Tibial nerve (tissue), 4 donors: ENCODE measurements around the gene GSG1. TPM values are rescaled to one million over a fixed set of nuclear protein-coding genes. Genes with fewer than 3 reads are reported as not detected.

ENCODE experiments used
- DNase-seq, 2 donors: peaks; one replicate each; pipeline ENCODE4 v3.0.0-alpha.2; 2019; ENCODE audit warnings: low spot score in 2 of 2
- H3K27ac ChIP-seq, 4 donors: fragments of 200-600 bp; sonication (generic) in 3 of 4; one replicate each; pipeline ENCODE4 v1.5.1; 2017 to 2019; ENCODE audit warnings: mild to moderate bottlenecking in 1 of 4
- H3K27me3 ChIP-seq, 2 donors: fragments of 200-600 bp; sonication (generic) in 1 of 2; one replicate each; pipeline versions ENCODE4 v1.5.1 to v1.6.0; 2017 to 2019
- H3K36me3 ChIP-seq, 3 donors: fragments of 200-600 bp; sonication (generic); one replicate each; pipeline ENCODE4 v1.5.1; 2018 to 2019
- H3K4me1 ChIP-seq, 4 donors: fragments of 200-600 bp; sonication (generic) in 3 of 4; one replicate each; pipeline ENCODE4 v1.5.1; 2017 to 2019
- H3K4me3 ChIP-seq, 4 donors: fragments of 200-600 bp; sonication (generic) in 3 of 4; one replicate each; pipeline ENCODE4 v1.5.1; 2017 to 2019; ENCODE audit warnings: mild to moderate bottlenecking in 1 of 4, moderate library complexity in 1 of 4
- H3K9me3 ChIP-seq, 4 donors: fragments of 200-600 bp; sonication (generic) in 3 of 4; one replicate each; pipeline ENCODE4 v1.5.1; 2017 to 2019
- EP300 ChIP-seq, 2 donors: sonication (generic); formaldehyde crosslinking; IDR thresholded peaks; one replicate each; pipeline ENCODE4 v1.6.1; 2017; ENCODE audit warnings: antibody characterized with exemption in 2 of 2, mild to moderate bottlenecking in 1 of 2
- POLR2A ChIP-seq, 2 donors: fragments of 450-650 bp; IDR thresholded peaks; one replicate each; pipeline ENCODE4 v1.6.1; 2017; ENCODE audit warnings: antibody characterized with exemption in 2 of 2, mild to moderate bottlenecking in 2 of 2, moderate library complexity in 2 of 2
- WGBS, 2 donors: methylation state at CpG; one replicate each; pipeline ENCODE4 v1.1.5; 2018; 5-methylcytosine and 5-hydroxymethylcytosine counted together
- total RNA-seq, 4 donors: library from RNA; depleted of rRNA; stranded (reverse); fragments of >200 nt; gene quantifications; one replicate each; pipeline ENCODE4 v1.1.0, GENCODE V29; 2016
- TF ChIP-seq, protein P1 (sequence below), 5 experiments: fragments of 200-600 bp in 3 of 5; fragments of 450-650 bp in 2 of 5; sonication (generic) in 3 of 5; IDR thresholded peaks; one replicate each; pipeline ENCODE4 v1.5.1; 2016 to 2019; ENCODE audit warnings: antibody characterized with exemption in 5 of 5, mild to moderate bottlenecking in 3 of 5, moderate library complexity in 2 of 5

Gene GSG1
- total RNA-seq, 4 donors from 2014 or later: not detected

DNA sequence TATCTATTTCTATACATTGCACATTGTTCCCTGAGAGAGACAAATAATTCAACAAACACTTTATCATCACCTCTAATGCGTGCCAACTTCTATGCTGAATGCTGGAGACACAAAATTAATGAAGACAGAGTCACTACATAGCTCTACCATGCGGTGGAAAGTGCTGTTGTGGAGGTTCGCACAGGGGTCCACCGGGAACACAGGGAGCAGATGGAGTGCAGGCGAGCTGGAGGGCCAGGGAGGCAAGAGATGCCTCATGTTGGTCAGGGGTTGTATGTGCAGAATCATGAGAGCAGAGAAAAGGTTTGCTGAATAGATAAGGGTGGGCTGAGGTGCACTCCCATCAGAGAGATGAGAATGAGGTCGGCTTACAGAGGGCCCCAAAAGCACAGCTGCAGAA, 34.1 kb downstream of the GSG1 start:
- no peaks in the 10 kb centered on the region for H3K4me1 ChIP-seq
- no peak overlapping the region for H3K4me3 ChIP-seq
- H3K27ac ChIP-seq: no peak overlapping the region
- no peak for TF ChIP-seq EP300 (IDR thresholded peaks at IDR 0.05)
- no peak for TF ChIP-seq POLR2A (IDR thresholded peaks at IDR 0.05)
- TF ChIP-seq, protein P1, sequence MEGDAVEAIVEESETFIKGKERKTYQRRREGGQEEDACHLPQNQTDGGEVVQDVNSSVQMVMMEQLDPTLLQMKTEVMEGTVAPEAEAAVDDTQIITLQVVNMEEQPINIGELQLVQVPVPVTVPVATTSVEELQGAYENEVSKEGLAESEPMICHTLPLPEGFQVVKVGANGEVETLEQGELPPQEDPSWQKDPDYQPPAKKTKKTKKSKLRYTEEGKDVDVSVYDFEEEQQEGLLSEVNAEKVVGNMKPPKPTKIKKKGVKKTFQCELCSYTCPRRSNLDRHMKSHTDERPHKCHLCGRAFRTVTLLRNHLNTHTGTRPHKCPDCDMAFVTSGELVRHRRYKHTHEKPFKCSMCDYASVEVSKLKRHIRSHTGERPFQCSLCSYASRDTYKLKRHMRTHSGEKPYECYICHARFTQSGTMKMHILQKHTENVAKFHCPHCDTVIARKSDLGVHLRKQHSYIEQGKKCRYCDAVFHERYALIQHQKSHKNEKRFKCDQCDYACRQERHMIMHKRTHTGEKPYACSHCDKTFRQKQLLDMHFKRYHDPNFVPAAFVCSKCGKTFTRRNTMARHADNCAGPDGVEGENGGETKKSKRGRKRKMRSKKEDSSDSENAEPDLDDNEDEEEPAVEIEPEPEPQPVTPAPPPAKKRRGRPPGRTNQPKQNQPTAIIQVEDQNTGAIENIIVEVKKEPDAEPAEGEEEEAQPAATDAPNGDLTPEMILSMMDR (IDR thresholded peaks at IDR 0.05): no peak
- no peak for DNase-seq
- no peaks in the 10 kb centered on the region for H3K9me3 ChIP-seq
- WGBS, 2 donors: 72 to 77% methylated on average over 6 of the region's 6 CpGs
- no peaks in the 10 kb centered on the region for H3K27me3 ChIP-seq
- peaks cover 0 to 67% (median 0%) of the 10 kb centered on the region in 3 donors for H3K36me3 ChIP-seq

- 89 to 97% methylated on average over 1 of the region's 1 CpG for WGBS, 2 donors
- Histone ChIP-seq H3K27me3 (no peaks in the 10 kb centered on the region), H3K9me3 (no peaks in the 10 kb centered on the region), H3K27ac (no peak overlapping the region), H3K36me3 (peaks cover 0 to 60% (median 0%) of the 10 kb centered on the region in 3 donors), H3K4me1 (peaks cover 0 to 6% (median 0%) of the 10 kb centered on the region in 4 donors), H3K4me3 (no peak overlapping the region)
- no peak for DNase-seq
- TF ChIP-seq POLR2A (IDR thresholded peaks at IDR 0.05) (no peak), EP300 (IDR thresholded peaks at IDR 0.05) (no peak)
- TF ChIP-seq, protein P1 (IDR thresholded peaks at IDR 0.05): no peak
Observed at GRCh38 chr12:13067322-13067721, 36.1 kb downstream of the GSG1 start.

DNA sequence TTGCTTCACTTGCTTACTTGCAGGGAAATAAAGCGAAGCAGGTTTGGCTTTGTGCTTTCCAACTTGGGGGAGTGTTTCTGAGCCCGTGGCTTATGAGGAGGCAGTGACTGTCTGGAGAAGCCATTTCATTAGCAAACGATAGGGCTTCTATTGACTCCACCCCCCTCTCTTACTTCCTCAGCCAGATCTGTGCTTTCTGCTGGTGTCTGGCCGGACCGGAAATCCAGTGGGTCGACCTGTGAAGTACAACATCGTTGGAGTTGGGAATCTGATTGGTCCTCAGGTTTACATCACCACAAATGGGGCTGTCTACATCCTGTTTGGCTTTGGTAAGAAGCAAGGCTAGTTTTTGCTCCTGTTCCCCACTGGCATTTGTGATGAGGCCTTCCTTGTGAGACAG, 37.0 kb downstream of the GSG1 start:
- Histone ChIP-seq H3K27ac (no peak overlapping the region), H3K36me3 (peaks cover 0 to 58% (median 5%) of the 10 kb centered on the region in 3 donors), H3K4me3 (no peak overlapping the region), H3K27me3 (no peaks in the 10 kb centered on the region), H3K9me3 (no peaks in the 10 kb centered on the region), H3K4me1 (peaks cover 0 to 6% (median 0%) of the 10 kb centered on the region in 4 donors)
- no peak for DNase-seq
- no peak for TF ChIP-seq POLR2A (IDR thresholded peaks at IDR 0.05)
- TF ChIP-seq EP300 (IDR thresholded peaks at IDR 0.05): no peak
- TF ChIP-seq, protein P1 (IDR thresholded peaks at IDR 0.05): no peak
- WGBS, 2 donors: 76 to 85% methylated on average over 5 to 7 of the region's 7 CpGs

DNA sequence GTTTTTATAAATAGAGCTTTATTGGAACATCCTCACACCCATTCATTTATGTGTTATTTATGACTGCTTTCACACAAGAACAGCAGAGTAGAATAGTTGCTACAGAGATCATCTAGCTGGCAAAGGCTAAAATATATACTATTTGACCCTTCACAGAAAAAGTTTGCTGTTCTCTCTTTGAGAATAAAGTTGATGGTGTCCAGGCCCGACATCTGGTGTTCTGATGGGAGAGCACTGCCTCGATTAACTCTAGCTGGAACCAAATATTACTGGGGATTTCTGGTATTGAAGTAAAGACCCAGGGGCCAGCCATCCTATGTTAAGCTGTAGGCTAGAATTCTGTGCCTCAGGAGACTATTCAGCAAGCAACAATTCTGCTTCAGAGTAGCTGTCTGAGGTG, 37.5 kb downstream of the GSG1 start:
- Histone ChIP-seq H3K27ac (no peak overlapping the region), H3K27me3 (no peaks in the 10 kb centered on the region), H3K36me3 (peaks cover 0 to 58% (median 5%) of the 10 kb centered on the region in 3 donors), H3K4me1 (peaks cover 0 to 6% (median 0%) of the 10 kb centered on the region in 4 donors), H3K4me3 (no peak overlapping the region), H3K9me3 (no peaks in the 10 kb centered on the region)
- DNase-seq: no peak
- no peak for TF ChIP-seq EP300 (IDR thresholded peaks at IDR 0.05)
- TF ChIP-seq POLR2A (IDR thresholded peaks at IDR 0.05): no peak
- TF ChIP-seq, protein P1 (IDR thresholded peaks at IDR 0.05): no peak
- WGBS, 2 donors: 59 to 63% methylated on average over 2 of the region's 2 CpGs

DNA sequence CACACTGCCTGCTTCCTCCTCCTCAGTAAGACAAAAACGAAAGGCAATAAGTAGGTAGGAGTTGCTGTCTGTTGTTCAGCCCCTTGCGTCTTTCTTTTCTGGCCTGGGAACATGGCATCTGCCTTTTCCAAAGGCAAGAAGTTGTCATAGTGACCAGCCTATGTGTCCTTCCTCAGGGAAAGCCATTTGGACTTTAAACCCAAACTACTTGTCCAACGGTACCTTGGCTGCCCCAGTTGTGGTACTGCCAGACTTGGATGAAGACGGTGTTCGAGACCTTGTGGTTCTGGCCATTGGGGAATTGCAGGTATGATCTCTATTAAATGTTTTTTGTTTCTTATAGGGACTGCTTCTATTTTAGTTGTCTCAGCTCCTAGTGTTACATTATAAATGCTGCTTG, 40.8 kb downstream of the GSG1 start:
- Histone ChIP-seq H3K9me3 (no peaks in the 10 kb centered on the region), H3K27me3 (no peaks in the 10 kb centered on the region), H3K36me3 (peaks cover 0 to 57% (median 5%) of the 10 kb centered on the region in 3 donors), H3K4me1 (peaks cover 0 to 6% (median 0%) of the 10 kb centered on the region in 4 donors), H3K27ac (no peak overlapping the region), H3K4me3 (no peak overlapping the region)
- DNase-seq: no peak
- WGBS, 2 donors: 84 to 87% methylated on average over 5 of the region's 5 CpGs
- TF ChIP-seq POLR2A (IDR thresholded peaks at IDR 0.05) (no peak), EP300 (IDR thresholded peaks at IDR 0.05) (no peak)
- TF ChIP-seq, protein P1 (IDR thresholded peaks at IDR 0.05): no peak
